Cardiac muscle cell (in vitro differentiated cells and primary cell): Measurements from ENCODE around the gene GPX3. TPM values are rescaled to one million over a fixed set of nuclear protein-coding genes. Genes with fewer than 3 reads are reported as not detected.

Source experiments
- DNase-seq, 2 donors: peaks; one replicate each; pipeline versions ENCODE4 v3.0.0 to v3.0.0-alpha.2; 2010 to 2017; ENCODE audit warnings: low read depth in 1 of 2, low spot score in 1 of 2
- H3K27ac ChIP-seq: fragments of 200-600 bp; sonication (generic); 2 replicates; pipeline ENCODE4 v1.5.1; 2016
- H3K27me3 ChIP-seq: fragments of 200-600 bp; sonication (generic); 2 replicates; pipeline ENCODE4 v1.6.0; 2016; ENCODE audit warnings: control low read depth
- H3K36me3 ChIP-seq: fragments of 200-600 bp; sonication (generic); 2 replicates; pipeline ENCODE4 v1.5.1; 2016; ENCODE audit warnings: control low read depth
- H3K4me1 ChIP-seq: fragments of 200-600 bp; sonication (generic); 2 replicates; pipeline ENCODE4 v1.8.1; 2017; ENCODE audit warnings: low read depth, mild to moderate bottlenecking, mixed run types
- H3K4me3 ChIP-seq: fragments of 200-600 bp; sonication (generic); 2 replicates; pipeline ENCODE4 v1.5.1; 2016; ENCODE audit warnings: mild to moderate bottlenecking
- H3K9me3 ChIP-seq: fragments of 200-600 bp; sonication (generic); 2 replicates; pipeline ENCODE4 v1.5.1; 2017; ENCODE audit warnings: low read depth, mild to moderate bottlenecking, control low read depth
- polyA plus RNA-seq: library from polyadenylated mRNA; unstranded; fragments of >200 nt; fragmentation: Nextera tagmentation; extraction: Ambion mirVana; gene quantifications from 2 replicates; pipeline ENCODE4 v1.2.1, GENCODE V29; 2016
- total RNA-seq: library from RNA; depleted of rRNA; stranded (reverse); fragments of >200 nt; gene quantifications from 2 replicates; pipeline ENCODE4 v1.2.3, GENCODE V29; 2016
- TF ChIP-seq, protein P1 (sequence below): IDR thresholded peaks from 2 replicates; pipeline ENCODE4 v1.5.1; 2012; ENCODE audit warnings: low read depth, mild to moderate bottlenecking, low read length

GPX3 gene
- total RNA-seq (46.6 and 73.7 TPM in 2 replicates), polyA plus RNA-seq (79.8 and 121 TPM in 2 replicates)

- Histone ChIP-seq H3K27me3 (no peaks in the 10 kb centered on the region), H3K4me3 (peak within 1 kb of the TSS; percentile 53), H3K4me1 (peaks cover 3% of the 10 kb centered on the region), H3K9me3 (no peaks in the 10 kb centered on the region), H3K27ac (peak within 1 kb of the TSS; percentile 10), H3K36me3 (no peaks in the 10 kb centered on the region)
- peak; percentile 59 to 95 for DNase-seq
- TF ChIP-seq, protein P1, sequence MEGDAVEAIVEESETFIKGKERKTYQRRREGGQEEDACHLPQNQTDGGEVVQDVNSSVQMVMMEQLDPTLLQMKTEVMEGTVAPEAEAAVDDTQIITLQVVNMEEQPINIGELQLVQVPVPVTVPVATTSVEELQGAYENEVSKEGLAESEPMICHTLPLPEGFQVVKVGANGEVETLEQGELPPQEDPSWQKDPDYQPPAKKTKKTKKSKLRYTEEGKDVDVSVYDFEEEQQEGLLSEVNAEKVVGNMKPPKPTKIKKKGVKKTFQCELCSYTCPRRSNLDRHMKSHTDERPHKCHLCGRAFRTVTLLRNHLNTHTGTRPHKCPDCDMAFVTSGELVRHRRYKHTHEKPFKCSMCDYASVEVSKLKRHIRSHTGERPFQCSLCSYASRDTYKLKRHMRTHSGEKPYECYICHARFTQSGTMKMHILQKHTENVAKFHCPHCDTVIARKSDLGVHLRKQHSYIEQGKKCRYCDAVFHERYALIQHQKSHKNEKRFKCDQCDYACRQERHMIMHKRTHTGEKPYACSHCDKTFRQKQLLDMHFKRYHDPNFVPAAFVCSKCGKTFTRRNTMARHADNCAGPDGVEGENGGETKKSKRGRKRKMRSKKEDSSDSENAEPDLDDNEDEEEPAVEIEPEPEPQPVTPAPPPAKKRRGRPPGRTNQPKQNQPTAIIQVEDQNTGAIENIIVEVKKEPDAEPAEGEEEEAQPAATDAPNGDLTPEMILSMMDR: no peak
Measured at GRCh38 chr5:151020304-151021110, at the start of gene GPX3. Gene GPX3, plus strand, starts transcription at chr5:151020591. Its CDS starts 64 bp downstream, at chr5:151020655.

DNA sequence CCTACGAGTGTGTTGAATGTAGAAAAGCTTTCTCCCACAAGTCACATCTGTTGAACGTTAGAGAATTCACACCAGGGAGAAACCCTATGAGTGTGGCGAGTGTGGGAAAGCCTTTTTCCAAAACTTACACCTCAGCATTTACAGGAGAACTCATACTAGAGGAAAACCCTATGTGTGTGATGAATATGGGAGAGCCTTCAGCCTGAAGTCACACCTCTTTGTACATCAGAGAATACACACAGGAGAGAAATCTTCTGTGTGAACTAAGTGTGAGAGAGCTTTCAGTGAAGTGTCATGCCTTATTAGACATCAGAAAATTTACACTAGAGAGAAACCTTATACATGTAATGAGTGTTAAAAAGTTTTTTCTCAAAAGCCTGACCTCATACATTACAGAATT lies 41.8 kb upstream of the GPX3 start:
- Histone ChIP-seq H3K27ac (no peak overlapping the region), H3K4me3 (no peak overlapping the region), H3K36me3 (no peaks in the 10 kb centered on the region), H3K9me3 (no peaks in the 10 kb centered on the region), H3K27me3 (no peaks in the 10 kb centered on the region), H3K4me1 (no peaks in the 10 kb centered on the region)
- DNase-seq: no peak
- TF ChIP-seq, protein P1: no peak

- Histone ChIP-seq H3K4me3 (no peak overlapping the region), H3K9me3 (no peaks in the 10 kb centered on the region), H3K27me3 (no peaks in the 10 kb centered on the region), H3K4me1 (no peaks in the 10 kb centered on the region), H3K27ac (no peak overlapping the region), H3K36me3 (no peaks in the 10 kb centered on the region)
- no peak for DNase-seq
- TF ChIP-seq, protein P1: no peak
Measured at GRCh38 chr5:150987746-150988145, 32.6 kb upstream of the GPX3 start.

DNA sequence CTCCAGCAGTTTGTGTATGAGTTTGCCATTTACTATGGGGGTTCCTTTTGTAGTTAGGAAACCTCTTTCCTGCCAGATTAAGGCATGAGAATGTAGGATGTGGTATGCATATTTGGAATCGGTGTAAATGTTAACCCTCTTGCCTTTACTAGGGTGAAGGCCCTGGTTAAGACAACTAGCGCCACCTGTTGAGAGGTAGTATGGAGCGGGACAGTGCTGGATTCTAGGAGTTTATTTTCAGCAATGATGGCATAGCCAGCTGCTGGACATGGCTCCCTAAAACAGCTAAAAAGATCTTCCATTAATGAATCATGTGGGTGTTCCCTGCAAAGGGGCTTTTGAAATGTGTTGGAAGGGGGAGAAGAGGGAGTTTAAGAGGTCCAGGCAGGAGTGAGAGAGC lies 30.7 kb upstream of the GPX3 start:
- TF ChIP-seq, protein P1: peak; percentile 24
- no peaks in the 10 kb centered on the region for H3K27me3 ChIP-seq
- peak; percentile 13 to 27 for DNase-seq
- H3K4me1 ChIP-seq: no peaks in the 10 kb centered on the region
- no peaks in the 10 kb centered on the region for H3K9me3 ChIP-seq
- no peaks in the 10 kb centered on the region for H3K36me3 ChIP-seq
- no peak overlapping the region for H3K27ac ChIP-seq
- no peak overlapping the region for H3K4me3 ChIP-seq

DNA sequence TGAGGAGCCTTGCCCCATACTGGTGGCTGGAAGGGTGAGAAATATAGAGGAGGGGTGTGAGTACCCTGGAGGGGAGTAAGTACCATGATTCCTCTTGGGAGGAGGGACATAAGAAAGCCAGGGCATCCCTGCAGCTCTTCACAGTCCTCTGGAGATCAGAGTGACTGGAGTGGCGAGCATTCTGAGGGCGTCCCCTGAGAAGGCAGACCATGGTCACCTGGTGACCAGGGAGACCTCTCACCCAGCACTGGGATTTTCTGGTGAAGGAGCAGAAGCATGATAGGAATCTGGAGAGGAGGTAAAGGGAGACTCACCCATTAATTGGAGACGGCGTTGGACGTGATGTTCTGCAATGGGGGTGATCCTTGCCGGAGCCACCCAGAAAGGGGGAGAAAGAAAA lies 27.7 kb upstream of the GPX3 start:
- TF ChIP-seq, protein P1: no peak
- no peaks in the 10 kb centered on the region for H3K9me3 ChIP-seq
- no peaks in the 10 kb centered on the region for H3K4me1 ChIP-seq
- no peak overlapping the region for H3K27ac ChIP-seq
- DNase-seq: no peak
- H3K27me3 ChIP-seq: no peaks in the 10 kb centered on the region
- H3K4me3 ChIP-seq: no peak overlapping the region
- H3K36me3 ChIP-seq: no peaks in the 10 kb centered on the region
